ENCODE measurements around the gene GABRR2. TPM values are rescaled to one million over a fixed set of nuclear protein-coding genes. Genes with fewer than 3 reads are reported as not detected.
"Not testable (repeated sequence)": the region's sequence is repeated elsewhere in the genome, so short reads cannot be mapped to it uniquely, and the experiment has no call there.

Gene GABRR2
- total RNA-seq, 1 donor from 2014 or later, result 1.5 TPM

- no peak for TF ChIP-seq POLR2AphosphoS5 (IDR thresholded peaks at IDR 0.05; ENCODE audit: insufficient read depth in 1 of 2, low read depth in 1 of 2)
- no peak for TF ChIP-seq CTCF (IDR thresholded peaks at IDR 0.05)
- TF ChIP-seq POLR2A (IDR thresholded peaks at IDR 0.05), result no peak
- Histone ChIP-seq H3K27me3 (no peaks in the 10 kb centered on the region), H3K9me3 (no peaks in the 10 kb centered on the region), H3K36me3 (no peaks in the 10 kb centered on the region), H3K27ac (no peak overlapping the region), H3K4me1 (no peaks in the 10 kb centered on the region), H3K4me3 (no peak overlapping the region)
- no peak for DNase-seq (ENCODE audit: extremely low spot score in 2 of 2)
- intact Hi-C loops (cut with DNase I), result no loop called here
Observed at GRCh38 chr6:89237158-89237557, 77.9 kb downstream of the GABRR2 start.

- H3K27me3 ChIP-seq; H3K4me3 ChIP-seq; H3K4me1 ChIP-seq; DNase-seq (ENCODE audit: extremely low spot score in 2 of 2); intact Hi-C loops (cut with DNase I); H3K9me3 ChIP-seq; H3K27ac ChIP-seq; H3K36me3 ChIP-seq: not testable (repeated sequence)
Observed at GRCh38 chr6:89233605-89234004, 81.5 kb downstream of the GABRR2 start.

GRCh38 chr6:89222712-89223039, 92.4 kb downstream of the GABRR2 start:
- no peaks in the 10 kb centered on the region for H3K27me3 ChIP-seq
- no peak for TF ChIP-seq CTCF (IDR thresholded peaks at IDR 0.05)
- TF ChIP-seq POLR2A (IDR thresholded peaks at IDR 0.05), result no peak
- no peak for TF ChIP-seq POLR2AphosphoS5 (IDR thresholded peaks at IDR 0.05; ENCODE audit: insufficient read depth in 1 of 2, low read depth in 1 of 2)
- H3K4me1 ChIP-seq, result peaks cover under 1% of the 10 kb centered on the region
- intact Hi-C loops (cut with DNase I), result no loop called here
- DNase-seq (ENCODE audit: extremely low spot score in 2 of 2), result no peak
- no peak overlapping the region for H3K4me3 ChIP-seq
- no peaks in the 10 kb centered on the region for H3K9me3 ChIP-seq
- no peaks in the 10 kb centered on the region for H3K36me3 ChIP-seq
- no peak overlapping the region for H3K27ac ChIP-seq

GRCh38 chr6:89221971-89222711, 93.0 kb downstream of the GABRR2 start:
- TF ChIP-seq POLR2A (IDR thresholded peaks at IDR 0.05), result no peak
- TF ChIP-seq CTCF (IDR thresholded peaks at IDR 0.05), result no peak
- TF ChIP-seq POLR2AphosphoS5 (IDR thresholded peaks at IDR 0.05; ENCODE audit: insufficient read depth in 1 of 2, low read depth in 1 of 2), result no peak
- Histone ChIP-seq H3K27ac (no peak overlapping the region), H3K36me3 (no peaks in the 10 kb centered on the region), H3K9me3 (no peaks in the 10 kb centered on the region), H3K27me3 (no peaks in the 10 kb centered on the region), H3K4me3 (no peak overlapping the region), H3K4me1 (peaks cover 6% of the 10 kb centered on the region)
- intact Hi-C loops (cut with DNase I), result no loop called here
- DNase-seq (ENCODE audit: extremely low spot score in 2 of 2), result no peak

- Histone ChIP-seq H3K36me3 (no peaks in the 10 kb centered on the region), H3K4me3 (no peak overlapping the region), H3K27ac (no peak overlapping the region), H3K9me3 (no peaks in the 10 kb centered on the region), H3K27me3 (no peaks in the 10 kb centered on the region), H3K4me1 (peaks cover 9% of the 10 kb centered on the region)
- DNase-seq (ENCODE audit: extremely low spot score in 2 of 2), result no peak
- intact Hi-C loops (cut with DNase I), result no loop called here
- TF ChIP-seq POLR2AphosphoS5 (IDR thresholded peaks at IDR 0.05; ENCODE audit: insufficient read depth in 1 of 2, low read depth in 1 of 2) (no peak), POLR2A (IDR thresholded peaks at IDR 0.05) (no peak), CTCF (IDR thresholded peaks at IDR 0.05) (no peak)
Observed at GRCh38 chr6:89221129-89221528, 94.0 kb downstream of the GABRR2 start.

Measured in vagina (tissue), 2 donors.